Stomach (tissue), 9 donors: ENCODE results near the gene SEPTIN2. TPM values are rescaled to one million over a fixed set of nuclear protein-coding genes. Genes with fewer than 3 reads are reported as not detected.
"Not testable (repeated sequence)": the region's sequence is repeated elsewhere in the genome, so short reads cannot be mapped to it uniquely, and the experiment has no call there.

Experiments used
- DNase-seq, 2 donors: peaks; one replicate each; pipeline versions ENCODE4 v3.0.0 to v3.0.0-alpha.2; 2013 to 2019
- H3K27ac ChIP-seq, 5 donors: fragments of 200-600 bp in 4 of 5; sonication (generic) in 4 of 5; one replicate each; pipeline ENCODE4 v1.5.1; 2013 to 2019; ENCODE audit warnings: mild to moderate bottlenecking in 1 of 5, moderate library complexity in 1 of 5
- H3K27me3 ChIP-seq, 3 donors: fragments of 200-600 bp; sonication (generic); one replicate each; pipeline ENCODE4 v1.5.1; 2017 to 2019; ENCODE audit warnings: mixed run types in 1 of 3
- H3K36me3 ChIP-seq, 4 donors: fragments of 200-600 bp; sonication (generic); 1 replicate in 3 of 4; 2 replicates in 1 of 4; pipeline ENCODE4 v1.5.1; 2016 to 2019
- H3K4me1 ChIP-seq, 4 donors: fragments of 200-600 bp; sonication (generic); one replicate each; pipeline ENCODE4 v1.5.1; 2016 to 2019
- H3K4me3 ChIP-seq, 4 donors: fragments of 200-600 bp; sonication (generic) in 3 of 4; one replicate each; pipeline ENCODE4 v1.5.1; 2016 to 2019; ENCODE audit warnings: mild to moderate bottlenecking in 1 of 4
- H3K9me3 ChIP-seq, 4 donors: fragments of 200-600 bp; sonication (generic); one replicate each; pipeline ENCODE4 v1.5.1; 2016 to 2019
- CTCF ChIP-seq, 7 experiments: fragments of 450-650 bp in 4 of 7; fragments of 200-600 bp in 3 of 7; sonication (generic) in 3 of 7; IDR thresholded peaks; one replicate each; pipeline ENCODE4 v1.5.1; 2016 to 2019; ENCODE audit warnings: antibody characterized with exemption in 7 of 7, control low read depth in 2 of 7, mild to moderate bottlenecking in 1 of 7
- EP300 ChIP-seq: sonication (generic); formaldehyde crosslinking; IDR thresholded peaks from one replicate; pipeline ENCODE4 v1.6.1; 2017; ENCODE audit warnings: antibody characterized with exemption
- POLR2A ChIP-seq, 4 donors: fragments of 450-650 bp; IDR thresholded peaks; one replicate each; pipeline ENCODE4 v1.6.1; 2016; ENCODE audit warnings: antibody characterized with exemption in 4 of 4, control low read depth in 2 of 4, mild to moderate bottlenecking in 1 of 4, moderate library complexity in 1 of 4
- POLR2AphosphoS5 ChIP-seq, 3 donors: sonication (generic); formaldehyde crosslinking; IDR thresholded peaks; one replicate each; pipeline ENCODE4 v1.6.1; 2016; ENCODE audit warnings: antibody characterized with exemption in 3 of 3
- WGBS, 5 donors: extraction: QIAGEN DNeasy Blood & Tissue Kit in 3 of 5; methylation state at CpG; one replicate each; pipeline versions ENCODE4 v1.1.5 to v1.1.7; 2013 to 2018; 5-methylcytosine and 5-hydroxymethylcytosine counted together
- intact Hi-C: fragments of 100-400 bp; cut with DNase I; formaldehyde crosslinking; loops from one replicate; pipeline ENCODE4 v1.15.1; 2023; ENCODE audit warnings: low total_unique reads
- polyA plus RNA-seq, 3 donors: library from polyadenylated mRNA; stranded (reverse); fragments of 200-250 nt; gene quantifications; one replicate each; pipeline ENCODE4 v1.2.3, GENCODE V29; 2013
- total RNA-seq, 5 donors: library from RNA; depleted of rRNA; stranded (reverse); fragments of >200 nt; gene quantifications; one replicate each; pipeline versions ENCODE4 v1.1.0 to v1.2.3, GENCODE V29; 2014 to 2016
- donor health status: healthy with polysubstance abuse.
- donor health status: Bipolar disorder and iron deficiency.
- donor health status: healthy.

SEPTIN2 gene
- total and polyA plus RNA-seq, 8 donors, result 88.7 to 603 (median 208) TPM

GRCh38 chr2:241275910-241276309, 39.8 kb upstream of the SEPTIN2 start:
- no peak for DNase-seq
- peaks cover 7 to 44% (median 28%) of the 10 kb centered on the region in 4 donors for H3K4me1 ChIP-seq
- H3K27me3 ChIP-seq, result no peaks in the 10 kb centered on the region
- no peaks in the 10 kb centered on the region for H3K36me3 ChIP-seq
- H3K9me3 ChIP-seq, result no peaks in the 10 kb centered on the region
- TF ChIP-seq POLR2A (IDR thresholded peaks at IDR 0.05) (no peak), EP300 (no peak), POLR2AphosphoS5 (IDR thresholded peaks at IDR 0.05) (no peak), CTCF (IDR thresholded peaks at IDR 0.05) (no peak)
- intact Hi-C loops, result no loop called here
- H3K27ac ChIP-seq, result no peak overlapping the region
- 94 to 100% (median 95%) methylated on average over 1 of the region's 1 CpG for WGBS, 5 donors
- H3K4me3 ChIP-seq, result no peak overlapping the region

- H3K27ac ChIP-seq, H3K36me3 ChIP-seq, H3K9me3 ChIP-seq, H3K4me3 ChIP-seq, DNase-seq, H3K27me3 ChIP-seq, intact Hi-C loops: not testable (repeated sequence)
- 91 to 98% (median 97%) methylated on average over 7 of the region's 7 CpGs for WGBS, 5 donors
- peaks cover 0 to 54% (median 31%) of the 10 kb centered on the region in 4 donors for H3K4me1 ChIP-seq
Measured at GRCh38 chr2:241278306-241278705, 37.4 kb upstream of the SEPTIN2 start.

- intact Hi-C loops, result no loop called here
- Histone ChIP-seq H3K4me3 (no peak overlapping the region), H3K27me3 (no peaks in the 10 kb centered on the region), H3K9me3 (no peaks in the 10 kb centered on the region), H3K36me3 (no peaks in the 10 kb centered on the region), H3K4me1 (peaks cover under 1 to 52% (median 25%) of the 10 kb centered on the region in 4 donors), H3K27ac (no peak overlapping the region)
- WGBS, 5 donors, result 72 to 77% (median 74%) methylated on average over 8 of the region's 8 CpGs
- no peak for DNase-seq
- TF ChIP-seq EP300 (no peak), CTCF (IDR thresholded peaks at IDR 0.05) (no peak), POLR2A (IDR thresholded peaks at IDR 0.05) (no peak), POLR2AphosphoS5 (IDR thresholded peaks at IDR 0.05) (no peak)
Measured at GRCh38 chr2:241279413-241279812, 36.3 kb upstream of the SEPTIN2 start.

GRCh38 chr2:241279828-241280227, 35.9 kb upstream of the SEPTIN2 start:
- no peak for TF ChIP-seq CTCF (IDR thresholded peaks at IDR 0.05)
- no peak for TF ChIP-seq EP300
- no peak for TF ChIP-seq POLR2A (IDR thresholded peaks at IDR 0.05)
- no peak for TF ChIP-seq POLR2AphosphoS5 (IDR thresholded peaks at IDR 0.05)
- DNase-seq, result no peak
- H3K4me1 ChIP-seq, result peaks cover 4 to 52% (median 26%) of the 10 kb centered on the region in 4 donors
- H3K4me3 ChIP-seq, result no peak overlapping the region
- no peaks in the 10 kb centered on the region for H3K9me3 ChIP-seq
- intact Hi-C loops, result no loop called here
- WGBS, 5 donors, result 80 to 87% (median 84%) methylated on average over 3 of the region's 3 CpGs
- no peaks in the 10 kb centered on the region for H3K36me3 ChIP-seq
- H3K27ac ChIP-seq, result no peak overlapping the region
- no peaks in the 10 kb centered on the region for H3K27me3 ChIP-seq

GRCh38 chr2:241280291-241280690, 35.4 kb upstream of the SEPTIN2 start:
- Histone ChIP-seq H3K9me3 (no peaks in the 10 kb centered on the region), H3K4me1 (peaks cover 9 to 55% (median 31%) of the 10 kb centered on the region in 4 donors), H3K27ac (no peak overlapping the region), H3K4me3 (no peak overlapping the region), H3K27me3 (no peaks in the 10 kb centered on the region), H3K36me3 (no peaks in the 10 kb centered on the region)
- WGBS, 5 donors, result 87 to 95% (median 90%) methylated on average over 4 of the region's 4 CpGs
- intact Hi-C loops, result no loop called here
- DNase-seq, result no peak
- TF ChIP-seq POLR2AphosphoS5 (IDR thresholded peaks at IDR 0.05), result no peak
- no peak for TF ChIP-seq EP300
- TF ChIP-seq CTCF (IDR thresholded peaks at IDR 0.05), result no peak
- no peak for TF ChIP-seq POLR2A (IDR thresholded peaks at IDR 0.05)
